PC-9 (cell line): ENCODE measurements around the gene MYBBP1A. TPM values are rescaled to one million over a fixed set of nuclear protein-coding genes. Genes with fewer than 3 reads are reported as not detected.

Source experiments
- BruUV-seq: library from RNA; stranded (reverse); fragments of 400-500 nt; replicated peaks from 2 replicates; lab custom pipeline; 2021; lab: Mats Ljungman, UMichigan
- CTCF ChIA-PET: fragments of 300-600 bp; sonication (Branson Sonifier 250); formaldehyde crosslinking; loops from one replicate; lab custom pipeline; 2022; ENCODE audit warnings: antibody characterized with exemption; lab: Charles Lee
- POLR2A ChIA-PET: fragments of 300-600 bp; sonication (Branson Sonifier 250); formaldehyde crosslinking; loops from one replicate; lab custom pipeline; 2022; ENCODE audit warnings: antibody characterized with exemption; ENCODE audit not compliant: unreplicated experiment; lab: Charles Lee
- DNase-seq, 2 experiments: peaks; one replicate each; pipeline versions ENCODE4 v3.0.0 to v3.0.0-alpha.2; 2015 to 2022; ENCODE audit warnings: mixed read lengths in 1 of 2
- H2AFZ ChIP-seq: fragments of 200-600 bp; sonication (generic); 2 replicates; pipeline ENCODE4 v1.8.1; 2017; ENCODE audit warnings: antibody characterized with exemption
- H3F3A ChIP-seq: fragments of 200-600 bp; sonication (generic); 2 replicates; pipeline ENCODE4 v1.8.1; 2017; ENCODE audit warnings: antibody characterized with exemption, mild to moderate bottlenecking, low read depth; ENCODE audit not compliant: insufficient read depth
- H3K27ac ChIP-seq: fragments of 200-600 bp; sonication (generic); 2 replicates; pipeline ENCODE4 v1.6.1; 2016; ENCODE audit warnings: mixed run types
- H3K27me3 ChIP-seq: fragments of 200-600 bp; sonication (generic); 2 replicates; pipeline ENCODE4 v1.6.1; 2016; ENCODE audit warnings: low read depth, mixed run types; ENCODE audit not compliant: insufficient read depth
- H3K36me3 ChIP-seq: fragments of 200-600 bp; sonication (generic); 2 replicates; pipeline ENCODE4 v1.6.1; 2016; ENCODE audit warnings: low read depth, mixed run types
- H3K4me1 ChIP-seq: fragments of 200-600 bp; sonication (generic); replicated peaks from 2 replicates; pipeline ENCODE4 v1.6.1; 2016; ENCODE audit warnings: mixed run types; ENCODE audit not compliant: insufficient read depth
- H3K4me2 ChIP-seq: fragments of 200-600 bp; sonication (generic); 2 replicates; pipeline ENCODE4 v1.6.1; 2017; ENCODE audit warnings: mixed run types
- H3K4me3 ChIP-seq: fragments of 200-600 bp; sonication (generic); 2 replicates; pipeline ENCODE4 v1.6.1; 2016; ENCODE audit warnings: mixed run types
- H3K79me2 ChIP-seq: fragments of 200-600 bp; sonication (generic); 2 replicates; pipeline ENCODE4 v1.6.1; 2017; ENCODE audit warnings: low read depth, mixed run types
- H3K9me2 ChIP-seq: fragments of 200-600 bp; sonication (generic); 2 replicates; pipeline ENCODE4 v1.8.1; 2017; ENCODE audit warnings: mild to moderate bottlenecking; ENCODE audit not compliant: insufficient read depth
- H3K9me3 ChIP-seq: fragments of 200-600 bp; sonication (generic); 2 replicates; pipeline ENCODE4 v1.8.1; 2016; ENCODE audit warnings: low read depth; ENCODE audit not compliant: insufficient read depth
- H4K20me1 ChIP-seq: fragments of 200-600 bp; sonication (generic); 2 replicates; pipeline ENCODE4 v1.8.1; 2017; ENCODE audit not compliant: insufficient read depth
- CTCF ChIP-seq: fragments of 200-600 bp; sonication (generic); conservative IDR thresholded peaks from 2 replicates; pipeline ENCODE4 v1.6.1; 2017; ENCODE audit warnings: mixed run types, antibody characterized with exemption, mild to moderate bottlenecking, moderate library complexity
- EZH2 ChIP-seq: fragments of 200-600 bp; sonication (generic); IDR thresholded peaks from 2 replicates; pipeline ENCODE4 v1.8.0; 2017; ENCODE audit warnings: antibody characterized with exemption, low read depth
- intact Hi-C: fragments of 100-400 bp; cut with micrococcal nuclease; formaldehyde crosslinking; loops from one replicate; pipeline ENCODE4 v1.10.0; 2022; ENCODE audit not compliant: unreplicated experiment
- total RNA-seq: library from RNA; stranded (reverse); gene quantifications from 2 replicates; pipeline ENCODE4 v1.2.3, GENCODE V29; 2021

The MYBBP1A gene
- total RNA-seq, 1 experiment from 2014 or later, result 89.1 TPM

- CTCF ChIA-PET, result interaction anchor here (0.6 to 1.1 kb wide), 3 partner anchors 22 to 101 kb away, joined by 3 to 7 read pairs (median 4); no protein-coding TSS in a partner anchor
- Histone ChIP-seq H4K20me1 (0 out of 2 replicates have a peak, but pooled peaks cover 9% of the 10 kb centered on the region), H2AFZ (peak overlapping the region; percentile 67), H3K27ac (peak overlapping the region; percentile 21; the same call in 1 of the 2 replicates), H3K4me2 (peak overlapping the region; percentile 90), H3K27me3 (no peaks in the 10 kb centered on the region), H3K79me2 (peaks cover 60% of the 10 kb centered on the region), H3F3A (peaks cover 60% of the 10 kb centered on the region), H3K9me2 (no peaks in the 10 kb centered on the region), H3K9me3 (no peaks in the 10 kb centered on the region), H3K4me1 (peaks cover 72% of the 10 kb centered on the region), H3K36me3 (no peaks in the 10 kb centered on the region), H3K4me3 (peak overlapping the region; percentile 81)
- POLR2A ChIA-PET, result interaction anchor here (0.6 to 0.7 kb wide), 2 partner anchors 19 to 29 kb away, joined by 3 to 11 read pairs; no protein-coding TSS in a partner anchor
- no TSS peak for BruUV-seq
- peak in 1 of 2 experiments; percentile 40 for DNase-seq
- no peak for TF ChIP-seq EZH2
- TF ChIP-seq CTCF, result no peak; the same call in 1 of the 2 replicates
- intact Hi-C loops, result loop anchor here (5.0 kb wide), 1 partner anchor 128 kb away; no protein-coding TSS in a partner anchor
These were observed 55.6 kb downstream of the MYBBP1A start for GRCh38 chr17:4499431-4500190.

GRCh38 chr17:4498461-4499397, 56.5 kb downstream of the MYBBP1A start, which contains the start of gene SPNS2:
TSS of gene SPNS2 (plus strand) at chr17:4498881. CDS start at chr17:4499048, 167 bp downstream.
- CTCF ChIA-PET, result interaction anchor here (0.6 to 1.2 kb wide), 3 partner anchors 23 to 102 kb away, joined by 3 to 7 read pairs (median 4); no protein-coding TSS in a partner anchor
- Histone ChIP-seq H3F3A (peaks cover 60% of the 10 kb centered on the region), H3K9me2 (no peaks in the 10 kb centered on the region), H3K4me1 (peaks cover 66% of the 10 kb centered on the region), H2AFZ (peak within 1 kb of the TSS; percentile 67), H3K4me2 (peak within 1 kb of the TSS; percentile 94), H3K9me3 (no peaks in the 10 kb centered on the region), H3K79me2 (peaks cover 51% of the 10 kb centered on the region), H4K20me1 (no peaks in the 10 kb centered on the region), H3K27me3 (no peaks in the 10 kb centered on the region), H3K27ac (peak within 1 kb of the TSS; percentile 78), H3K36me3 (no peaks in the 10 kb centered on the region), H3K4me3 (peak within 1 kb of the TSS; percentile 81)
- TF ChIP-seq CTCF (no peak), EZH2 (no peak)
- intact Hi-C loops, result loop anchor here (5.0 kb wide), 1 partner anchor 129 kb away; no protein-coding TSS in a partner anchor
- DNase-seq, result peak; percentile 77 to 84
- BruUV-seq, result no TSS peak
- POLR2A ChIA-PET, result interaction anchor here (0.5 to 0.7 kb wide), 6 partner anchors 10 to 1336 kb away, joined by 3 to 11 read pairs (median 4); no protein-coding TSS in a partner anchor
